Regular cardiac myocyte (primary cell): ENCODE data around the gene BRICD5. TPM values are rescaled to one million over a fixed set of nuclear protein-coding genes. Genes with fewer than 3 reads are reported as not detected.

ENCODE experiments used
- total RNA-seq: library from RNA; depleted of rRNA; stranded (reverse); fragments of >200 nt; gene quantifications from 2 replicates; pipeline ENCODE4 v1.2.3, GENCODE V29; 2014

BRICD5 gene
- total RNA-seq, result 0.77 and 1.7 TPM in 2 replicates

GRCh38 chr16:2210386-2211365 lies at the start of gene BRICD5:
Gene BRICD5, minus strand, starts transcription at chr16:2210863. Its CDS starts 30 bp downstream, at chr16:2210833.

DNA sequence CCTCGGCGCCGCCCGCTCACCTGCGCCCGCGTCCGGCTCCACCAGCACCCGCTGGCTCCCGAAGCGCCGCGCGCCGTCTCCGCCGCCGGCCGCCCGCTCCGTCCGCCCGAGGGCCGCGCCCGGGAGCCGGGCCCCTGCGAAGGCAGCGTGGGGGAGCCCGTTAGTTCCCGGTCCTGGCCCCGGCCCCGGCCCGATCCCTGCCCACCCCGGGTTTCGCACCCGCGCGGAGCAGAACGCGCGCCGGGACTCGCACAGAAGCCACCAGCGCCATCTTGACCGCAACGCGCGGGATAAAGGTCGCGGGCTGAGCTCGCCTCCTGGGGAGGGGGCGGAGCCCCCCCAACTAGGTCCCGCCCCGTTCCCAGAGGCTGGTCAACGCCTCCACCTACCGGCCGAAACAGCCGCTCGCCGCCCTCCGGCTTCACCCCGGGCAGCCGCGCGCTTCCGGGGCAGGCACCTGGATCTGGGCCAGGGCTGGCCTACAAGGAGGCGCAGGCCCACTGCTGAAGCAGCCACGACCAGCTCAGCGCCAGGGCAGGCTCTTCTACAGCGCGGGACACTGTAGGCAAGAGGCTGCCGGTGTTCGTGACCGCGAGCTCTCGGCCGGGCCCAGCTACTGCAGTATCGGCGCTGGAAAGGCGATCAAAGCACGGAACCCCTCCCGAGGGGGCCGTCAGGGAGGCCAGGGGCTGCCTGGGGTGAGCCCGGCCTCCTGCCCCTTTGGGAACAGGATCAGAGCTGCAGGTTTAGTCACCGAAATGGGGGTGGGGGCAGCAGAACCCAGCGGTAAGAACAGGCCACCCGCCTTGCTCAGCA lies 40.8 kb upstream of the BRICD5 start, which contains the start of gene ECI1:
Gene ECI1, minus strand, starts transcription at position 292 of the 816 bp plus-strand sequence. Its CDS starts 21 bp downstream, at position 271.

DNA sequence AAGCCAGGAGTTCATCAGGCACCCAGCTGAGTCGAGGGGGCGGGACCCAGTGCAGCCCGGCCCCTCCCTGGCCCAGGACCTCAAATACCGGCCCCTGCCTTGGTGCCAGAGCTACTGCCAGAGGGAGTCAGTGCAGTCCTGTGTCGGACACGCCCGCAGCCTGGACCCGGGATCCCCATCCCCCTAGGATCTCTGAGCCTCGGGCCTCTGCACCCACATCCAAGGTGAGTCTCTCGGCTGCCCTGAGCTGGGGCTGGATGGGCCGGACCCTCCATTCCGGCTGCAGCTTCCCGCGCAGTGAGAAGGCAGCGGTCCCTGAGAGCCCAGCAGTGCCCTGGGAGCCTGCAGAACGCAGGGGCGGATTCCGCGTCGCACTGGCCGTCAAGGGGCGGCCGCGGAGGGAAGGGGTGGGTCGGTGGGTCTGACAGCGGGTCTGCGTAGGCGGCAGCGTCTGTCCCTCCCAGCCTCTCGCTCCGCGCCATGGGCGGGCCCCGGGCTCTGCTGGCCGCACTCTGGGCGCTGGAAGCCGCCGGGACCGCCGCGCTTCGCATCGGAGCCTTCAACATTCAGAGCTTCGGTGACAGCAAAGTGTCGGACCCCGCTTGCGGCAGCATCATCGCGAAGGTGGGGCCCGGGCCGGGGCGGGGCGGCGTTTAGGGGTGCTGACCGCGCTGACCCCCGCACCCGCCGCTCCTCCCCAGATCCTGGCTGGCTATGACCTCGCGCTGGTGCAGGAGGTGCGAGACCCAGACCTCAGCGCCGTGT lies 25.9 kb upstream of the BRICD5 start, which contains the start of gene DNASE1L2:
Gene DNASE1L2, plus strand, starts transcription at position 108 of the 765 bp plus-strand sequence. Its CDS starts 373 bp downstream, at position 481.

DNA sequence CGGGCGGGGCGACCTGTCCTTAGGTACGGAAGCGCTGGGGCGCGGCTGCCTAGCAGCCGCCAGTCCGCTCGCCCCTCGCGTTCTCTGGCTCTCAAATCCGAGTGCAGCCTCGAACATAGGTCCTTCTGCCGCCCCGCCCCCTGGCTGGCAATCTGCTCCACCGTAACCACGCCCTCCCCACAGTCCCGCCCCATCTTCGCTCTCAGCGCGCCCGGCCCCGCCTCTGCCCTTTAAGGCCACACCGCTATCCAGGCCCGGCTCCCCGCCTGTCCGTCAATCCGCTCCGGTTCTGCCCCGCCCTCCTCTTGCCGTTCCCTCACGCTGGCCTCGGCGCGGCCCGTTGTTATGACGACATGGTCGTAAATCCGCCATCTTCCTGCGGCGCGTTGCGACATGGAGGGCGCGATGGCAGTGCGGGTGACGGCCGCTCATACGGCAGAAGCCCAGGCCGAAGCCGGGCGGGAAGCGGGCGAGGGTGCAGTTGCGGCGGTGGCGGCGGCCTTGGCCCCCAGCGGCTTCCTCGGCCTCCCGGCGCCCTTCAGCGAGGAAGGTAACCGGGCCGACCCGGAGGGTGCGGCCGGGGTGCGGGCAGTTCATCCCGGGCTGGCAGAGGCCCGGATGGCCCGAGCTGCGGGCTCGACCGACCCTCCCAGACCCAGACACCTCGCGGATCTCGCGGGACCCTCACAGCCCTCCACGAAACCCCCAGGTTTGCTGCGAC lies 12.7 kb upstream of the BRICD5 start, which contains the start of gene E4F1:
Gene E4F1, plus strand, starts transcription at position 371 of the 721 bp plus-strand sequence. Its CDS starts 23 bp downstream, at position 394.

GRCh38 chr16:2214719-2214968 lies 4.0 kb upstream of the BRICD5 start, which contains the start of gene PGP:
Gene PGP, minus strand, starts transcription at chr16:2214840. Its CDS starts 63 bp downstream, at chr16:2214777.

GRCh38 chr16:2205104-2205966 lies 5.3 kb downstream of the BRICD5 start, which contains the start of gene MLST8:
Gene MLST8, plus strand, starts transcription at chr16:2205454. Its CDS starts 632 bp downstream, at chr16:2206086.

DNA sequence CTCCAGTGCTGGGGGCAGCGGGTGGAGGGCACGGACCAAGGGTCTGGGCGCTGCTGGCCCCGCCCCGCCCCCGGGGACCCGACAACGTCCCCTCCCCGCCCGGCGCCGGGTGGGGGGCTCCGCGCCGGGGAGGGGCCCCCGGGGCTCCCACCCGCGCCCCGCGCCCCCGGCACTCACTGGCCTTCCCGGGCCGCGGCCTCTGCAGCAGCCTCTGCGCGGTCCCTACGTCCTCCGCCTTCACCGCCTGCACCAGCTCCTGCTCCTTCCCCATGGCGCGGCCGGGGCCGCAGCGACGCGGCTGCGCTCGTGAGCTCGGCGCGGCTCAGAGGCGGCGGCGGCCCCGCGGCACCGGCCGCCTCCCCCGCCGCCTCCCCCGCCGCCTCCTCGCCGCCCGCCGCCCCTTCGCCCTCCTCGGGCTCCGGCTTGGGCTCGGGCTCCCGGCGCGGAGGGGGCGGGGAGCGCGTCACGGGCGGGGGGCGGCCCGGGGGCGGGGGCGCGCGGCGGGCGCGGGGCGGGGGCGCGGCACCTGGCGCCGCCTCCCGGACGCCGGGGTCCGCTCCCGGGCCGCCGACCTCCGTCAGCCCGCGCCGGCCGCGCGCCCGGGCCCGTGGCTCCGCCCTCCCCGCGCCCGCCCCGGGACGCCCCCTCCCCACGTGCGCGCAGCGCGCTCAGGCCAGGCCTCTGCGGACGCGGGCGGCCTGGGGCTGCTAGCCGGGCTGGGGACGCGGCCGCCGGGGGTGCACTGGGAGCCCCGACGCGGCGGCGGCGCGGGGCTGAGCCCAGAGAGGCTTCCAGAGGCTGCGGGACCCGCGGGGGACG lies 14.3 kb downstream of the BRICD5 start, which contains the start of gene CASKIN1:
Gene CASKIN1, minus strand, starts transcription at position 444 of the 819 bp plus-strand sequence. Its CDS starts 173 bp downstream, at position 271.

Other genes starting within 250 kb of the BRICD5 start
- gene RPS2, start 246.0 kb downstream of the BRICD5 start, total RNA-seq, result 1,090 and 2,696 TPM in 2 replicates
- not detected in 2 replicates for gene RNF151, start 244.0 kb downstream of the BRICD5 start, total RNA-seq
- 27.1 and 56.0 TPM in 2 replicates for gene TBL3, start 238.8 kb downstream of the BRICD5 start, total RNA-seq
- under 0.01 TPM in 1 of 2 replicates, not detected in the other for gene NOXO1, start 229.4 kb downstream of the BRICD5 start, total RNA-seq
- gene GFER, start 226.7 kb downstream of the BRICD5 start, total RNA-seq, result 9.0 and 10.2 TPM in 2 replicates
- gene SYNGR3, start 220.9 kb downstream of the BRICD5 start, total RNA-seq, result 2.3 and 2.8 TPM in 2 replicates
- 8.5 and 21.1 TPM in 2 replicates for gene ZNF598, start 201.0 kb downstream of the BRICD5 start, total RNA-seq
- gene NPW, start 191.1 kb downstream of the BRICD5 start, total RNA-seq, result 0.28 and 0.58 TPM in 2 replicates
- 20.6 and 41.8 TPM in 2 replicates for gene NHERF2, start 184.0 kb downstream of the BRICD5 start, total RNA-seq
- 20.6 and 28.9 TPM in 2 replicates for gene NTHL1, start 163.0 kb downstream of the BRICD5 start, total RNA-seq
- 35.9 and 45.7 TPM in 2 replicates for gene TSC2, start 162.9 kb downstream of the BRICD5 start, total RNA-seq
- gene PKD1, start 75.0 kb downstream of the BRICD5 start, total RNA-seq, result 96.4 and 129 TPM in 2 replicates
- 0.56 and 0.58 TPM in 2 replicates for gene RAB26, start 62.2 kb downstream of the BRICD5 start, total RNA-seq
- gene TRAF7, start 55.1 kb downstream of the BRICD5 start, total RNA-seq, result 33.8 and 44.3 TPM in 2 replicates
- 0.19 and 0.56 TPM in 2 replicates for gene CASKIN1, start 14.3 kb downstream of the BRICD5 start, total RNA-seq
- gene MLST8, start 5.4 kb downstream of the BRICD5 start, total RNA-seq, result 20.3 and 34.1 TPM in 2 replicates
- 10.1 and 22.8 TPM in 2 replicates for gene PGP, start 4.0 kb upstream of the BRICD5 start, total RNA-seq
- gene E4F1, start 12.7 kb upstream of the BRICD5 start, total RNA-seq, result 28.6 and 35.0 TPM in 2 replicates
- 0.56 and 0.58 TPM in 2 replicates for gene DNASE1L2, start 25.6 kb upstream of the BRICD5 start, total RNA-seq
- gene ECI1, start 40.7 kb upstream of the BRICD5 start, total RNA-seq, result 21.4 and 30.5 TPM in 2 replicates
- 39.2 and 117 TPM in 2 replicates for gene RNPS1, start 57.3 kb upstream of the BRICD5 start, total RNA-seq
- 2.1 and 2.8 TPM in 2 replicates for gene ABCA3, start 129.9 kb upstream of the BRICD5 start, total RNA-seq
- 4.2 and 37.0 TPM in 2 replicates for gene CCNF, start 218.6 kb upstream of the BRICD5 start, total RNA-seq
- 1.7 and 12.5 TPM in 2 replicates for gene TEDC2, start 249.2 kb upstream of the BRICD5 start, total RNA-seq